ENCODE measurements around the gene DMRT1.
"Not testable (repeated sequence)": the region's sequence is repeated elsewhere in the genome, so short reads cannot be mapped to it uniquely, and the experiment has no call there.

The DMRT1 gene

GRCh38 chr9:972501-973294, 131.2 kb downstream of the DMRT1 start:
- DNase-seq, result peak; percentile 13

GRCh38 chr9:973295-973834, 131.9 kb downstream of the DMRT1 start:
- DNase-seq, result no peak

GRCh38 chr9:974031-974995, 132.8 kb downstream of the DMRT1 start:
- DNase-seq, result no peak

- no peak for DNase-seq
Observed at GRCh38 chr9:974996-975739, 133.7 kb downstream of the DMRT1 start.

GRCh38 chr9:975740-976257, 134.3 kb downstream of the DMRT1 start:
- DNase-seq, result no peak

GRCh38 chr9:976258-976942, 134.9 kb downstream of the DMRT1 start, which contains the start of gene DMRT3:
Gene DMRT3 (plus strand): TSS chr9:976655. CDS start chr9:977002, 347 bp downstream.
- DNase-seq, result no peak

- DNase-seq, result no peak
Observed at GRCh38 chr9:976943-977837, 135.7 kb downstream of the DMRT1 start.

GRCh38 chr9:977838-978830, 136.6 kb downstream of the DMRT1 start:
- no peak for DNase-seq

GRCh38 chr9:979983-980382, 138.5 kb downstream of the DMRT1 start:
- no peak for DNase-seq

GRCh38 chr9:980640-981039, 139.1 kb downstream of the DMRT1 start:
- no peak for DNase-seq

- DNase-seq, result no peak
Observed at GRCh38 chr9:981491-981898, 140.0 kb downstream of the DMRT1 start.

GRCh38 chr9:982394-983230, 141.1 kb downstream of the DMRT1 start:
- no peak for DNase-seq

GRCh38 chr9:994005-994404, 152.5 kb downstream of the DMRT1 start:
- DNase-seq, result peak; percentile 73

GRCh38 chr9:995192-995591, 153.7 kb downstream of the DMRT1 start:
- no peak for DNase-seq

GRCh38 chr9:995781-996180, 154.3 kb downstream of the DMRT1 start:
- DNase-seq, result no peak

GRCh38 chr9:998299-999110, 157.0 kb downstream of the DMRT1 start:
- not testable (repeated sequence) for DNase-seq

GRCh38 chr9:1001838-1002237, 160.3 kb downstream of the DMRT1 start:
- no peak for DNase-seq

GRCh38 chr9:1002678-1003077, 161.2 kb downstream of the DMRT1 start:
- DNase-seq, result no peak

All from suppressor macrophage treated with lipopolysaccharide for 4 hours (primary cell).